ENCODE measurements around the gene SLC66A2.

The SLC66A2 gene

GRCh38 chr18:79916546-79917168 lies 34.8 kb downstream of the SLC66A2 start:
- H3K4me2 ChIP-seq (ENCODE audit: low read depth, low read length): no peak overlapping the region
- no peak overlapping the region for H3K4me3 ChIP-seq (ENCODE audit: low read length)
- no peaks in the 10 kb centered on the region for H3F3A ChIP-seq (ENCODE audit: insufficient read depth, low read length)
- no peak overlapping the region for H3K9ac ChIP-seq (ENCODE audit: low read length)
- no peak overlapping the region for H3K27ac ChIP-seq (ENCODE audit: low read length)
- H3K9me3 ChIP-seq (replicated peaks; ENCODE audit: insufficient read depth, low read length): no peaks in the 10 kb centered on the region
- H4K20me1 ChIP-seq (ENCODE audit: insufficient read depth, low read length): no peaks in the 10 kb centered on the region
- no peaks in the 10 kb centered on the region for H3K36me3 ChIP-seq (replicated peaks; ENCODE audit: insufficient read depth, low read length)
- no peaks in the 10 kb centered on the region for H3K27me3 ChIP-seq (replicated peaks; ENCODE audit: insufficient read depth, low read length)
- no peaks in the 10 kb centered on the region for H3K9me2 ChIP-seq (replicated peaks; ENCODE audit: insufficient read depth, low read length)
- H3K4me1 ChIP-seq (ENCODE audit: low read length): no peaks in the 10 kb centered on the region
- H2AFZ ChIP-seq (ENCODE audit: low read length): no peak overlapping the region
- H3K79me2 ChIP-seq (ENCODE audit: low read length): no peaks in the 10 kb centered on the region
- no peak for DNase-seq
- TF ChIP-seq EZH2phosphoT487 (IDR thresholded peaks at IDR 0.05; ENCODE audit: low read length) (no peak), EZH2 (optimal IDR thresholded peaks at IDR 0.05; ENCODE audit: low read depth, low read length) (no peak)
- TF ChIP-seq, protein P1, sequence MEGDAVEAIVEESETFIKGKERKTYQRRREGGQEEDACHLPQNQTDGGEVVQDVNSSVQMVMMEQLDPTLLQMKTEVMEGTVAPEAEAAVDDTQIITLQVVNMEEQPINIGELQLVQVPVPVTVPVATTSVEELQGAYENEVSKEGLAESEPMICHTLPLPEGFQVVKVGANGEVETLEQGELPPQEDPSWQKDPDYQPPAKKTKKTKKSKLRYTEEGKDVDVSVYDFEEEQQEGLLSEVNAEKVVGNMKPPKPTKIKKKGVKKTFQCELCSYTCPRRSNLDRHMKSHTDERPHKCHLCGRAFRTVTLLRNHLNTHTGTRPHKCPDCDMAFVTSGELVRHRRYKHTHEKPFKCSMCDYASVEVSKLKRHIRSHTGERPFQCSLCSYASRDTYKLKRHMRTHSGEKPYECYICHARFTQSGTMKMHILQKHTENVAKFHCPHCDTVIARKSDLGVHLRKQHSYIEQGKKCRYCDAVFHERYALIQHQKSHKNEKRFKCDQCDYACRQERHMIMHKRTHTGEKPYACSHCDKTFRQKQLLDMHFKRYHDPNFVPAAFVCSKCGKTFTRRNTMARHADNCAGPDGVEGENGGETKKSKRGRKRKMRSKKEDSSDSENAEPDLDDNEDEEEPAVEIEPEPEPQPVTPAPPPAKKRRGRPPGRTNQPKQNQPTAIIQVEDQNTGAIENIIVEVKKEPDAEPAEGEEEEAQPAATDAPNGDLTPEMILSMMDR (IDR thresholded peaks at IDR 0.05; ENCODE audit: low read length): no peak

GRCh38 chr18:79916128-79916494 lies 35.3 kb downstream of the SLC66A2 start:
- Histone ChIP-seq H3K4me1 (ENCODE audit: low read length) (no peaks in the 10 kb centered on the region), H3K9ac (ENCODE audit: low read length) (no peak overlapping the region), H3K36me3 (replicated peaks; ENCODE audit: insufficient read depth, low read length) (no peaks in the 10 kb centered on the region), H2AFZ (ENCODE audit: low read length) (no peak overlapping the region), H3K4me2 (ENCODE audit: low read depth, low read length) (no peak overlapping the region), H3K79me2 (ENCODE audit: low read length) (no peaks in the 10 kb centered on the region), H3K4me3 (ENCODE audit: low read length) (no peak overlapping the region), H3F3A (ENCODE audit: insufficient read depth, low read length) (no peaks in the 10 kb centered on the region), H3K9me3 (replicated peaks; ENCODE audit: insufficient read depth, low read length) (no peaks in the 10 kb centered on the region), H3K9me2 (replicated peaks; ENCODE audit: insufficient read depth, low read length) (no peaks in the 10 kb centered on the region), H4K20me1 (ENCODE audit: insufficient read depth, low read length) (no peaks in the 10 kb centered on the region), H3K27me3 (replicated peaks; ENCODE audit: insufficient read depth, low read length) (no peaks in the 10 kb centered on the region), H3K27ac (ENCODE audit: low read length) (no peak overlapping the region)
- no peak for TF ChIP-seq EZH2phosphoT487 (IDR thresholded peaks at IDR 0.05; ENCODE audit: low read length)
- TF ChIP-seq, protein P1 (IDR thresholded peaks at IDR 0.05; ENCODE audit: low read length): no peak
- no peak for TF ChIP-seq EZH2 (optimal IDR thresholded peaks at IDR 0.05; ENCODE audit: low read depth, low read length)
- DNase-seq: no peak

DNA sequence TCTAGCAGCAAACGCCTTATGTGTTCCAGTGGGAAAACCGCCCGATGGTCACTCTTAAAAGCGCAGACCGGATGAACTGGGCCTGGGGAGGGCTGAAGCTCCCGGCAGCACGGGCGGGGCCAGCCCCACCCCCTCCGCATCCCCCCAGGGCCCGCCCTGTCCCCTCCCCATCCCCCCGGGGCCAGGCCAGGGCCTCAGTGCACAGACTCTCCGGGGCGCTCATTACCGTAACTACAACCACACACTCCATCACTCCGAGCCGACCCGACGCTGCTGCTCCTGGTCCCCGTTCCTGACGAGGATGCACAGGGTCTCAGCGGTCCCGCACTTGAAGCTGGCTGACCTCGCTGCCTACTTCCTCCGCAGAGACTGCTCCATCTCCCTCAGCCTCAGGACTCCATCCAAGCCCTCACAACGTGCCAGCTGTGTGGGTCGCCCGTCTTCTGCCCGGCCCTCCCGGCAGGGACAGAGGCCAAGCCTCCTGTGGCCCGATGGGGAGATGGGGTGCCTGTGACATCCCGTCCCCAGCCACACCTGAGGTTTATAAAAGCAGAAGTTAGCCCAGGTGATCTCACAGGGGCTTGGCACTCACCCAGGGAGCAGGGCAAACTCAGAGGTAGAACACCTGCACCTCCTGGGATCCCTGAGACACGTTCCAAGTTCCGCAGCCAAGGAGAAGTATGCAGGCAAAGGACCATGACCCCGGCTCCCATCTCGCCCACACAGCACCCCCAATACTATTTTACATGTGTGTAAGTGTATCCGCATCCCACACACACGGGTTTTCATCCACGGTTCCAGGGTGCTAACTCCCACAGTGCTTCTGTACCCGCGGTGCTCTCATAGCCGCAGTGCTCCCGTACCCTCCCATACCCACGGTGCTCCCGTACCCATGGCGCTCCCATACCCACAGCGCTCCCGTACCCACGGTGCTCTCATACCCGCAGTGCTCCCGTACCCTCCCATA lies 36.0 kb downstream of the SLC66A2 start:
- Histone ChIP-seq H3K4me1 (ENCODE audit: low read length) (no peaks in the 10 kb centered on the region), H3K27me3 (replicated peaks; ENCODE audit: insufficient read depth, low read length) (no peaks in the 10 kb centered on the region), H3K27ac (ENCODE audit: low read length) (no peak overlapping the region), H3K79me2 (ENCODE audit: low read length) (no peaks in the 10 kb centered on the region), H3K9ac (ENCODE audit: low read length) (no peak overlapping the region), H4K20me1 (ENCODE audit: insufficient read depth, low read length) (no peaks in the 10 kb centered on the region), H3F3A (ENCODE audit: insufficient read depth, low read length) (no peaks in the 10 kb centered on the region), H3K36me3 (replicated peaks; ENCODE audit: insufficient read depth, low read length) (no peaks in the 10 kb centered on the region), H3K9me3 (replicated peaks; ENCODE audit: insufficient read depth, low read length) (no peaks in the 10 kb centered on the region), H3K4me3 (ENCODE audit: low read length) (no peak overlapping the region), H3K4me2 (ENCODE audit: low read depth, low read length) (no peak overlapping the region), H3K9me2 (replicated peaks; ENCODE audit: insufficient read depth, low read length) (no peaks in the 10 kb centered on the region), H2AFZ (ENCODE audit: low read length) (no peak overlapping the region)
- DNase-seq: no peak
- TF ChIP-seq EZH2 (optimal IDR thresholded peaks at IDR 0.05; ENCODE audit: low read depth, low read length) (no peak), EZH2phosphoT487 (IDR thresholded peaks at IDR 0.05; ENCODE audit: low read length) (no peak)
- TF ChIP-seq, protein P1 (IDR thresholded peaks at IDR 0.05; ENCODE audit: low read length): no peak

All from MM.1S (cell line).